Inflammatory macrophage treated with lipopolysaccharide for 4 hours (primary cell): ENCODE results near the gene DICER1.
"Not testable (repeated sequence)": the region's sequence is repeated elsewhere in the genome, so short reads cannot be mapped to it uniquely, and the experiment has no call there.

Source experiments
- DNase-seq: peaks from one replicate; pipeline ENCODE4 v3.0.0-alpha.2; 2020

DICER1 gene

GRCh38 chr14:95157327-95158189, at the start of gene DICER1:
TSS of gene DICER1 (minus strand) at chr14:95157529. CDS start at chr14:95133458, 24,071 bp downstream.
- DNase-seq = peak; percentile 94

- DNase-seq = no peak
Observed at GRCh38 chr14:95206534-95206933, 49.2 kb upstream of the DICER1 start.

GRCh38 chr14:95204705-95205104, 47.4 kb upstream of the DICER1 start:
- no peak for DNase-seq

- DNase-seq = not testable (repeated sequence)
Observed at GRCh38 chr14:95201745-95202144, 44.4 kb upstream of the DICER1 start.

GRCh38 chr14:95200404-95200803, 43.1 kb upstream of the DICER1 start:
- DNase-seq = no peak

GRCh38 chr14:95199298-95199983, 42.1 kb upstream of the DICER1 start:
- no peak for DNase-seq

GRCh38 chr14:95198320-95198719, 41.0 kb upstream of the DICER1 start:
- DNase-seq = no peak

GRCh38 chr14:95197551-95197950, 40.2 kb upstream of the DICER1 start:
- DNase-seq = no peak

GRCh38 chr14:95196826-95197545, 39.7 kb upstream of the DICER1 start:
- DNase-seq = no peak

- peak; percentile 48 for DNase-seq
Observed at GRCh38 chr14:95196268-95196667, 38.9 kb upstream of the DICER1 start.

GRCh38 chr14:95195031-95195430, 37.7 kb upstream of the DICER1 start:
- DNase-seq = no peak

GRCh38 chr14:95193081-95193480, 35.8 kb upstream of the DICER1 start:
- no peak for DNase-seq

GRCh38 chr14:95192311-95192710, 35.0 kb upstream of the DICER1 start:
- no peak for DNase-seq

GRCh38 chr14:95191445-95192199, 34.3 kb upstream of the DICER1 start:
- peak; percentile 18 for DNase-seq

GRCh38 chr14:95190857-95191256, 33.5 kb upstream of the DICER1 start:
- DNase-seq = no peak

- DNase-seq = no peak
Observed at GRCh38 chr14:95190346-95190840, 33.1 kb upstream of the DICER1 start.

GRCh38 chr14:95189367-95190132, 32.2 kb upstream of the DICER1 start:
- DNase-seq = no peak

- DNase-seq = no peak
Observed at GRCh38 chr14:95188380-95188779, 31.1 kb upstream of the DICER1 start.

GRCh38 chr14:95185767-95186392, 28.6 kb upstream of the DICER1 start:
- DNase-seq = peak; percentile 76

GRCh38 chr14:95185033-95185766, 27.9 kb upstream of the DICER1 start:
- peak; percentile 89 for DNase-seq

- no peak for DNase-seq
Observed at GRCh38 chr14:95184413-95184790, 27.1 kb upstream of the DICER1 start.
